Dermis blood vessel endothelial cell (primary cell): ENCODE data around the gene POLK. TPM values are rescaled to one million over a fixed set of nuclear protein-coding genes. Genes with fewer than 3 reads are reported as not detected.

ENCODE experiments used
- total RNA-seq: library from RNA; depleted of rRNA; stranded (reverse); fragments of >200 nt; gene quantifications from 2 replicates; pipeline ENCODE4 v1.2.3, GENCODE V29; 2014

Gene POLK
- total RNA-seq, 1 donor from 2014 or later: 53.4 TPM

Other genes with a start within 250 kb of the POLK start
- gene HMGCR, start 174.7 kb upstream of the POLK start, total RNA-seq: 80.8 and 126 TPM in 2 replicates
- 34.5 and 81.9 TPM in 2 replicates for gene CERT1, start 262 bp upstream of the POLK start, total RNA-seq
- gene ANKDD1B, start 99.6 kb downstream of the POLK start, total RNA-seq: 0.68 and 1.1 TPM in 2 replicates
- 14.0 and 14.7 TPM in 2 replicates for gene POC5, start 205.5 kb downstream of the POLK start, total RNA-seq